GM21360 (cell line): ENCODE measurements around the gene SLAIN1.
A peak's percentile ranks its signal among the peaks of the same experiment; 100 is the strongest.

Experiments
- ATAC-seq: cut with Tn5 transposase; IDR thresholded peaks from one replicate; pipeline ENCODE4 v1.9.1; 2021; ENCODE audit warnings: mild to moderate bottlenecking, moderate library complexity; ENCODE audit not compliant: unreplicated experiment

Gene SLAIN1

DNA sequence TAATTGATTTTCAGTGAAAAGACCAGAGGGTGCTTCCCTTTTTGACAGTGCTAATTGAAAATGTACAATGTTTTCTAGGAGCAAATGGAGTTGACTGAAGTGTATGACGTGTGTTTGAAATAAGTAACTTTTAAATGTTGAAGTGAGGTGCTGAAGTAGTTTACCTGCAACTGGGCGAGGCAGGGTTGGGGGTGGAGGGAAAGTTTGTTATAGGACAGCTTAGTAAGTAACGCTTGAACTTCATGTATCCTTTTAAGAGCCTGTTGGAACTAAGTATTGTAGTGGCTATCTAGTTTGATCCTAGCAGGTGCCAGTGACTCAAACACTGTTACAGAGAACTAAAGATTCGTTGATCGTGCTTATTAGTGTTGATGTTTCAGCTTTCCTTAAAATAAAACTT is 5.9 kb downstream of the SLAIN1 start:
- no peak for ATAC-seq

DNA sequence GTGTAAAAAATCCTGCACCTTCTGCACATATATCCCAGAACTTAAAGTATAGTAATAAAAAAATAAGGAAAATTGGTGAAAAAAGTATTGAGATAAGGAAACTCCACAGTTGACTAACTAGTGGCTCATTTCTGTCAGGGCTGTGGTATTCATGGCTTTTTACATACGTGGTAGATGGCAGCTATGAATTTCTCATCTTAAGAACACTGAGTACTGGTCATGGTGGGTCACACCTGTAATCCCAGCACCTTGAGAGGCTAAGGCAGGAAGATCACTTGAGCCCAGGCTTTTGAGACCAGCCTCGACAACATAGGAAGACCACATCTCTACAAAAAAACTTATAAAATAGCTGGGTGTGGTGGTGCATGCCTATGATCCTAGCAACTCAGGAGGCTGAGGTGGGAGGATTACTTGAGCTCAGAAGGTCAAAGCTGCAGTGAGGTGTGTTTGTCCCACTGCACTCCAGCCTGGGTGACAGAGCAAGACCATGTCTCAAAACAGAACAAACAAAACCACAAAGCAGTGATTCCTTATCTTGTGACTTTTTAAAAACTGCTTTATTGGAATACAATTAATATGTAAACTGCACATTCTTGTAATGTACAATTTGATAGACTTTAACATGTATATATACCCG is 16.8 kb downstream of the SLAIN1 start:
- ATAC-seq: no peak

DNA sequence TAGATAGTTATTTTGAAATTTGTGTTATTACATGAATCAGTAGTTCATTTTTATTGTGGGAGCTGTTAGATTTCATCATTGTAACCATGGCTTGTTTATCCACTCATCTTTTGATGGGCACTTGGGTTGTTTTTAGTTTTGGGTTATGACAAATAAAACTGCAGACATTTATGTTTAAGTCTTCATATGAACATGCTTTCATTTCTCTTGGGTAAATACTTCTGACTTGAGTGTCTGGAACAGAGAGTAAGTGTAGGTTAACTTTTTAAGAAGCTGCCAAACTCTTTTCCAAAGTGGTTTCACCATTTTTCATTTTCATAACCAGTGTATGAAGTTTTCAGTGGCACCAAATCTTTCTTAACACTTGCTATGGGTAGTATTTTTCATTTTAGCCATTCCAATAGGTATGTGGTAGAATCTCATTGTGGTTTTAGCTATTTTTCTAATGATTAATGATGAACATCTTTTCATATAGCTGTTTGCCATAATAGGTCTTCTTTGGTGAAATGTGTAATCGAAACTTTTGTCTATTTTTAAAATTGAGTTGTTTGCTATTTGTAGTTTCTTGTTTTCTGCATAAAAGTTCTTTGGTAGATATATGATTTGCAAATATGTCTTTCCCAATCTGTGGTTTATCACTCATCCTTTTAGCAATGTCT is 17.9 kb downstream of the SLAIN1 start:
- ATAC-seq: no peak

GRCh38 chr13:77716692-77717091 is 19.2 kb downstream of the SLAIN1 start:
- ATAC-seq: no peak

DNA sequence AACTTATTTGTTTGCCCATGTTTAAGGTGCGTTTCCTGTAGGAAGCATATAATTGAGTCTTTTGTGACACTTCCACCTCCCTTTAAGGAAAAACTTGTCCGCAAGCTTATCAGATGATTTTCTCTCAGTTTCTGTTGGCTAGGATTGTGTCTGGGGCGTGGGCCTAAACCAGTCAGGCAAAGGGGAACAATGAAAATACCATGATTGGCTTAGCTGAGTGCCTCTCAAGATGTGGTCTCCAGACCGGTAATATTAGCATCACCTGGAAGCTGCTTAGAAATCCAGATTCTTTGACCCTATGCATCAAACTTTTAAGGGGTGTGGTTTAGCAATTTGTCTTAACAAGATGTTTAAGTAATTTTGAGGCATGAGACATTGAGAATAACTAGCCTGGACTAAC is 20.0 kb downstream of the SLAIN1 start:
- no peak for ATAC-seq

DNA sequence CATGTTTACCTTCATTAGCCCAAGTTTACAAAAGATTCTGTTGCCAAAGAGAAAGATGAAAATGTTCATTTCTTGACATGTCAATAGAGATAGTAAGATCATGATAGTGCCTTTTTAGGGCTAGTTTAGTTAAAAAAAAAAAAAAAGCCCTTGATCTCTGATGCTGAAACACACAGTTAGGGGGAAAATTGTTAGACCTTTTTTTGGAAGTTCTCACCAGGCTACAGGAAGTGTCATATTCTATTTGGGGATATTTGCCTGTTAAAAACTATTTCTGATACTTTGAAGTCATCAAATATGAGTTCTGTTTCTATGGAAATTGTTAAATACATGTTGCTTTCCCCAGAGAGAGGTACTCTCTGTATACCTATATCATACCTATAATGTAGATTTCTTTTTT is 21.6 kb downstream of the SLAIN1 start:
- no peak for ATAC-seq

DNA sequence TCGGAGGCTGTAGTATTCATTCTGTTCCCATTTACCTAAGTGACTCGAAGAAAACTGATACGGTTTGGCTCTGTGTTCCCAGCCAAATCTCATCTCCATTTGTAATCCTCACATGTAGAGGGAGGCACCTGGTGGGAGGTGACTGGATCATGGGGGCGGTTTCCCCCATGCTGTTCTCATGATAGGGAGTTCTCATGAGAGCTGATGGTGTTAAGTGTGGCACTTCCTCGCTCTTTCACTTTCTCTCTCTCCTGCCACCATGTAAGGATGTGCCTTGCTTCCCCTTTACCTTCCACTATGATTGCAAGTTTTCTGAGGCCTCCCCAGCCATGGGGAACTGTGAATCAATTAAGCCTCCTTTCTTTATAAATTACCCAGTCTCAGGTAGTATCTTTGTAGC is 23.5 kb downstream of the SLAIN1 start:
- ATAC-seq: no peak

GRCh38 chr13:77724092-77724491 is 26.6 kb downstream of the SLAIN1 start:
- peak; percentile 35 for ATAC-seq

DNA sequence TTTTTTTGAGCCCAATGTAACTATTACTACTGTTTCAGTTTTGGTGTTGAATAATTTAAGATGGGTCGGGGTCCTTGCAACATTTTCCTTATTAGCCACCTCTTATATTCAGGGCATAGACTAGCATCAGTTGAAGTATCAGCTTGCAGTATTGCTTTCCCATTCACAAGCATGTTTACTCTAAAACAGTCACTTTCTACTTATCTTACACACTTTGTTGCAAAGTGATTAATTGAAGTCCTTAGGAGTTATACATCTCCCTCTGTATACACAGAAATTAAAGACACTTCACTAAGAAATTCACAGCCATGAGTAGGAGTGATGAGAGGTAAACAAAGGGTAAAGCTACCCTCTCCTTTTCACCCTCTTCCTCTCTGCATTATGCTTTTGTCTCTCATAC is 27.6 kb downstream of the SLAIN1 start:
- ATAC-seq: no peak

DNA sequence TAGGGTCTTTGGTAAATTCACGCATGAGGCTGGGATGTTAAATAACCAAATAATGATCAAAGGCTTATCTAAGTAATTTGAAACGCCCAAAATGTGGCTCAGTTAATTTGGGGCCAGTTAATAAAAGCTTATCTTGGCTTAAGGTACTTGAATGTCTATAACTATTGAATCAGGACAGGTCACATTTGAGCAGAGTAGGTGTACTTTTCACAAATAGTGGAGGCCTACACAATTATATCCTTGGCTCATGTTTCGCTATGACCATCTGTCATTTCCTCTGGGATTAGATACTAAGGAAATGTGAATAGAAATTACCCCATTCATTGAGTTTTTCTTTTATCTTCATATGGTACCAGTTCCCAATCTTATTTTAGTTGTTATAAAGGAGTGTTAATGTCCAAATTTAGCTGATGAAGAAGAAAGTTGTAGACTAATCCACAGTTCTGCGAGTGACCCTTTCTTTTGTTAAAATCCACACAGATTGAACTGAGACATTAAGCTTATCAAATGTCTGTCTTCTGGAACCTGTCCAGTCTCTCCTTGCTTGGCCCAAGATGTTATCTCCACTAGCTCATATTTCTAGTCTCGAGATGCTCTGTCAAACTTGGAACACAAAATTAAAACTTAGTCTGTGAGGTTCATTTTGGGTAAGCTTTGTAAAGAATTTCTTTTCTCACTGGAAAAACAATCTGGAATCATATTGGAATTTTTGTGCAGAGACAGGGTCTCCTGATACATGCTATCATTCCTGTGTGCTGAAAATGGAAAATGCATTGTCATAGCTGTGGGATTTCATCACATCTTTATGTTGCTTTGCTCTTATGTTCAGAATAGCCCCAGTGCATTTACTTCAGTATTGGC is 31.0 kb downstream of the SLAIN1 start:
- no peak for ATAC-seq

- ATAC-seq: peak; percentile 93
Observed at GRCh38 chr13:77729502-77730221, 32.2 kb downstream of the SLAIN1 start.

DNA sequence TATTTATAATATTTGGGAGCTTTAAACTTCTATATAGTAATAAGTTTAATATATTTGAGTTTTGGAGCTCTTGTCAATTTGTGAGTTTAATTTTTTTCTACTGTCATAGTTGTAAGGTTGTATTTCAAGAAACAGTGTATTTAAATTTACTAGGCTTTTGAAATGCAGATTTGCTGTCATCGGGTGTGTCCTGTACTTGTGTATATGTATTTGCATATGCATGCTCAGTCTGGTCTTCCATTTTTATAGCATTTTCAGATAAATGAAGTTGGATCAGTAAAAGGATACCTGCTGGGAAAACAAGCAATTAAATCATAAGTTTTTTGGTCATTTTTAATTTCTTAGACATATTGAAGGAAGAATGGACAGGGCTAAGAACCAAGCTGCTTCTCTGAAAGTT is 33.1 kb downstream of the SLAIN1 start:
- no peak for ATAC-seq

DNA sequence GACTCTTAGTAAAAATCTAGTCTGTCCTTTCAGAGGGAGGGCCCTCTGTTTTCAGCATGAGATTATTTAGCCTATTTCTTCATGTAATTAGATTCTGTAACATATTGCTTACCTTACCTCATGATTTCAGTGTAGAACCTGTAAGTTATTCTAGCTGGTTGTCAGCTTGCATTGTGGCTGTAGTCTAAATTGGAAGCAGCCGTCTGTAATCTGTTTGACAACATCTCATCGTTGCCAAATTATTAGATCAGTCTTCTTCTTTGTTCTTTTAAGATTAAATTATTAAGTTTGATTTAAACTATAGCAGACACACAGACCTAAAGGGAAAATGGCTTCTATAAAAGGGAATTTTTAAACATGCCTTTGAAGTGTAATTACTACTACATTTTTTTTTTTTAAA is 34.8 kb downstream of the SLAIN1 start:
- ATAC-seq: no peak

DNA sequence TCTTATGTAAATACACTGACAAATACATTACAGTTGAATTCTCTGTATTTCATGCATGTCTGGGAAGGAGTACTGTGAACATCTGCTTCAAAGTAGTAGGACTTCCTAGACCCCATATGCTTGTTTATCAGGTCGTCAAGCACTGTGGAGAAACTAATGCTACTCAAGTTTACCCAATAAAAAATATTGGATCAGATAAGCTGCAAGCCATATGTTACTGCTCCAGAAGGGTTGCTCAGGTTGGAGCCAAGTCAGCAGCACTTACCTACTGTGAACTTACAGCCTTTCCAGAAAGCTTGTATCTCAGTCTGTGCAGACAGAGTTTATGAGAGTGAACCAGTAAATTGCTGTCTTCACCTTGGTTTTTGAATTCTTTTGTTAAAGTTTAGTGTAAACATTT is 36.2 kb downstream of the SLAIN1 start:
- no peak for ATAC-seq

- peak; percentile 65 for ATAC-seq
Observed at GRCh38 chr13:77737583-77738200, 40.2 kb downstream of the SLAIN1 start.

DNA sequence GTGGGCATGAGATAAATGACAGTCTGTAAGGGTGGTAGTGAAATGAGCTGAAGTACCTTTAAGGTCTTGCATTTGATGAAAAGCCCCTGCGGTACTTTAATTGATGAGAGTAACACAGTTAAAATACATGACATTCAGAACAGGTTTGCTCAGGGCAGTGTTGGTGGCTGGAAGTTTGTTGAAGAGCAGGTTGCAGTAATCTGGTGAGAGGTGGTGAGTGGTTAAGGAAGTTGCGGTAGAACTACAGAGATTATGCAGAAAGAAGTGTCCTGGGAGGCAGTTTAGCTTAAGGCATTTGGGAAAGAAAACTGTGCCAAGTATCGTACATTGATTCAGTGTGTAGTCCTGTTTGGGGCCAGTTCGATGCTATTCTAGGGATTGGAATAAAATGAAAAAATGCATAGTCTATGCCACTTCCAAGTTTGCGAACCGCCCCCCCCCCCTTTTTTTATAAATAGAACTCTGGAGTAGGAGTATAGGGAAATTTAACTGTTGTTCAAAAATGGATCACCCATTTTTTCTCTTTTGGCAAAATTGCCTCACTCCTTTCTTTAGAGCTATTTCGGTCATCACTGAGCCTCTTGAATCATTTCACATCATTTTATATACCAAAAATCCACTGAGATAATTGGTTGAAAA is 42.7 kb downstream of the SLAIN1 start:
- no peak for ATAC-seq

DNA sequence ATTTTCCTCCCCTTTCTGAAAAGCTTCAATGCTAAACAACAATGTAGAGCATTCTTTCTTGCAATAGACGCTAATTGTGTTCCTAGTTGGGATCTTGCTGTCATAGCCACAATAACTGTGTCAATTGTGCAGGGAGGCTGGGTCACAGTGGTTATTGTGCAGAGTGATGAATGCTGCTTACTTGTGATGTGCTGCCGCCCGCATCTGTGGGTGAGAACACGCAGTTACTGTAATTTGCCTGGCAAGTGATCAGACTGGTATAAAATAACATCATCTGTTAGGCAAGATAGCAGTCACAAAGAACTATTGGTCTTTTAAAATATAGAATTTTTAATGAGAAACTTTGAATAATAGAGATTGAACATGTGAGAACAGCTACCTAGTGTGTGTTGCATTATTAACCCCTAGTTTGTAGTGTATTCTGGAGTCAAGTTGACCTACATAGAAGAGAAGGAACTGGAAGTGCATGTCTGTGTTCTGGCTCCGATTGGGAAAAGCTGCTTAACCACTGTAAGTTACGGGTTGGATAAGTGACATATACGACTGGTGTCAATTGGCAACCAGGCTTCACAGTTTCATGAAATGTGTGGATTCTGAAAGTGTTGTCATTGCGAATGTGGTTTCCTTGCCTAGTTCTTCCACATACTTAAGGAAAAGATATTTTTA is 43.6 kb downstream of the SLAIN1 start:
- ATAC-seq: no peak

GRCh38 chr13:77741597-77741972 is 44.1 kb downstream of the SLAIN1 start:
- no peak for ATAC-seq

DNA sequence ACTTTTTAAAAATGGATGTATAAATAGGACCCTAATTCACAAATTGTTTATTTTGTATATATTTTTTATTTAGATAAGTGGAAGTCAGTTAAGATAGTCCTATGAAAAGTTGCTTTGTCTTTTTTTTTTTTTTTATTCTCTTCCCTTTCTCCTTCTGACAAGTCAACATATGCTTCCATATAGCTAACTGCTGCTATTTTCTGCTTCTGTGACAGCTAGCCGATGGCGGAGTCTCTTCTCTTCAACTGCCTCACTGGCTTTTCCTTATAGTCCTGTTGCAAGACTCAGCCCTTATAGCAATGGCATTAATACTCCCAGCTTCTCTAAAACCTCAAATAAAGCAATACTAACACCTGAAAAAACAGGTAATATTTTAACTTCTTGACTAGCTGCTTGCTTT is 45.3 kb downstream of the SLAIN1 start:
- ATAC-seq: no peak

DNA sequence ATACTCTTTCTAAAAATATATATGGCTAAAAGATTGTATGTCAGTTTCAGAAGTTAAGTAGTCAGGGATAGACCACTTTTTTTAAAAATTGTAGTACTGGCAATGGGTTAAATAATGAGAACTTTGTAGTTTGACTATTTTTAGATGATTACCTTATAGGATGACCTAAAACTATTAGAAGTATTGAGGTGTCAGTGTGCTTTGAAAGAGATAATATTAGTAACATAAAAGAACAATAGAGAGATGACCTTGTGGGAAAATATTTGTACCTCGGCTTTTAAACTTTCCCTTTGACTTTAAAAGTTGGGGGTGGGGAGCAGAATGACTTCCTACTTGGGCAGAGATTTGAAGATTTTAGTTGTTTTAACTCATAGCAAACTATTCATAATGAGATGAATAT is 48.3 kb downstream of the SLAIN1 start:
- ATAC-seq: peak; percentile 49
